ENCODE data around the gene GNAQ. TPM values are rescaled to one million over a fixed set of nuclear protein-coding genes. Genes with fewer than 3 reads are reported as not detected.
"Not testable (repeated sequence)": the region's sequence is repeated elsewhere in the genome, so short reads cannot be mapped to it uniquely, and the experiment has no call there.

GNAQ gene
- total RNA-seq, 2 experiments from 2014 or later, result 15.3 to 18.2 TPM

DNA sequence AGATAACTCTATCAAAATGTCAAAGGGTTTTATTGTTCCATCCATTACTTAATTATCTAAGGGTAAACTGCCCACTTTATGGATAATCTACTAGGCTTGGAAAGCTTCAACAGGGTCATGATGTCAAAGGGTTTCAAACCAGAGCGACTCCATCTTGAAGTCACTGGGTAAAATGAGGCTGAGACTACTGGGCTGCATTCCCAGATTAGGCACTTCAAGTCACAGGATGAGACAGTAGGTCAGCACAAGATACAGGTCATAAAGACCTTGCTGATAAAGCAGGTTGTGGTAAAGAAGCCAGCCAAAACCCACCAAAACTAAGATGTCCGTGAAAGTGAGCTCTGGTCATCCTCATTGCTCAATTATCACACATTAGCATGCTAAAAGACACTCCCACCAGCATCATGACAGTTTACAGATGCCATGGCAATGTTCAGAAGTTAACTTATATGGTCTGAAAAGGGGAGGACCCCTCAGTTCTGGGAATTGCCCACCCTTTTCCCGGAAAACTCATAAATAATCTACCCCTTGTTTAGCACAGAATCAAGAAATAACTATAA lies 138.6 kb downstream of the GNAQ start:
- ChIA-PET POLR2A (no interaction called here), CTCF (no interaction called here)

- ChIA-PET POLR2A (no interaction called here), CTCF (no interaction called here)
These were observed 139.4 kb downstream of the GNAQ start for GRCh38 chr9:77892171-77892570.

DNA sequence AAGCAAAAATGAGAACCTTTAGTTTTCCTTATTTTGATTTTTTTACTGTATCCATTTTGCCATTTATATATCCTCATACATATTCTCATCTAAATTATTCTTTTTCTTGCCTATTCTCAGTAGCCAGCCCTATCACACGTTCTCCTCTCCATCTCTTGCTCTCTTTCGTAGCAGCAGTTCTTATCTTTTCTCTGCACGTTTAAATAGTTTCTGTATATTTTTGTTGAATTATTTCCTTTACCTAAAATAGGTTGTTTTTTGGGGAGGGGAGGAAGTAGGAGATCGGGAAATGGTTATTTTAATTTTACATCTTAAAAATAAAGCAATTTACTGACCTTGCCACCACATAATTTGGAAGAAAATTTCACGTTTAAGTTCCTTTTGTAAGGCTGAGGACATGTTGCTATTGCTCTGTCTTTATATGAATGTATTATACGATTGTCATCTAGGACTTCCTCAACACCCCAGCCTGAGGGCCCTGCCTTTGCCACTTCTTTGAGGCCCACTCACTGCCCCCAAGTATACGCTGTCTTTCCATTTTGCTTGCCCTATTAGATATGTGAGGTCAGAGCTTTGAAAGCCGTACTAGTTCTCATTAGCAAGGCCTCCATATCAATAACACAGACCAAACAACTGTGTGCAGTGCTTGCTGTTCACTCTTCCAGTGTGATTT lies 140.3 kb downstream of the GNAQ start:
- ChIA-PET CTCF (no interaction called here), POLR2A (no interaction called here)

DNA sequence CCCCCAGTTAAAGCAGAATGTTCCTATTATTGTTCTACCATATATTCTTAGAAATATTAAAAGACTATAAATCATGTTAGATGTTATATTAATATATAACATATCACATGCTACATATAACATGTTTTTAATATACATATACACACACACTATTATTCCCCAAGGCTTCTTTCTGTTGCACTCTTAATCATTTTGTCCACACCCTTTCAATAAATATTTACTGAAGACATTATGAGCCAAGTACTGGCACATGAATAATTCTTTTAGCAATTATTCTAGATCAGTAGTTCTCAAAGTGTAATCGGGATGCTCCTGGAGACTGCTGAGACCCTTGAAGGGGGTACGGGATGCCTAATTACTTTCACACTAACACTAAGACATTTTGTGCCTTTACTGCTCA lies 143.9 kb downstream of the GNAQ start:
- ChIA-PET POLR2A (no interaction called here), CTCF (no interaction called here)

- POLR2A ChIA-PET, result no interaction called here
These were observed 146.4 kb downstream of the GNAQ start for GRCh38 chr9:77885104-77885672.

DNA sequence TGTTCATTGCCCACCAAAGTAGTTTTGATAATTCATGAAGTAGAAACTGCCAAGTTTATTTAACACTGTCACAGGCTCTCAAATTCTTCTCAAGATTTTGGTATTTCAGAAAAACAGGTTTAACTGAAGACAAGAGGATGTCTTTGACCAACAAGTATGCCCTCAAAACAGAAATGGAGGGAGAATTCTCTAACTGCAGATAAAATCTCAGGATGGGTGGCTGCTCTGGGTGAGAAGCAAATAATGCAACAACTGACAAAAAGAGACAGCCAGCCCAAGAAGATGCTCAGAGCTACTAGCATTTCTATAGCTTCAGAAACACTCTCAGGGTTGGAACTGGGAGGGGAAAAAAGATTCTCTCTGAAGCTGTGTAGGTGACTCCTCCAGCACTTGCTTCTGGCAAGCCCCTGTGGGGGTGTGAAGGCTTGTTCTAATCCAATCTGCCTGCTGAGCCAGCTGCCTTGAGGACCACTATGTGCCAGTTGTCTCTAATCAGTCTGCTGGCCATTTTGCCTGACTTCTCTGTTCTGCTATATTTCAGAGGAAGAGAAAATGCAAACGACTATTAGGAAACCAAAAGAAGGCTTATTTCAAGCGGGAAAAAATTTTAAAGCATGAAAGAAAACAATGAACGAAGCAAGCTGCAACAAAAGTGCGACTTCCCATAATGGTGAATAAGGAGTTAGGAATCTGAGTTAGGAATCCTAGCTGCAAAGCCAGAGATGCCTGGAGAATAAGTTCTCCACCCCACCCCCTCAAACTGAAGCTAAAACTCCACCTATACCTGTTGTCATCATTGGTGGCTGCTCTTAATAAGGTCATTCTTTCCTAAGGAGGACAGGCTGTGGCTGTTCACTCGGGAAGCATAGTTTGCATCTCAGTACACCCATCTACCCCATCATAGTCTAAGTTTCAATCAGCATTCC lies 147.5 kb downstream of the GNAQ start:
- CTCF ChIA-PET, result no interaction called here
- POLR2A ChIA-PET, result interaction anchor here (0.6 kb wide), 1 partner anchor 94 kb away, joined by 3 read pairs; no protein-coding TSS in a partner anchor

More at GRCh38 chr9:77885104-77885672, 146.4 kb downstream of the GNAQ start:
- CTCF ChIA-PET, result no interaction called here

GRCh38 chr9:77883133-77883532 lies 148.5 kb downstream of the GNAQ start:
- ChIA-PET CTCF (no interaction called here), POLR2A (no interaction called here)

- POLR2A ChIA-PET, result no interaction called here
- CTCF ChIA-PET, result interaction anchor here (0.9 kb wide), 1 partner anchor 23 kb away, joined by 3 read pairs; no protein-coding TSS in a partner anchor
These were observed 149.3 kb downstream of the GNAQ start for GRCh38 chr9:77882294-77882693.

DNA sequence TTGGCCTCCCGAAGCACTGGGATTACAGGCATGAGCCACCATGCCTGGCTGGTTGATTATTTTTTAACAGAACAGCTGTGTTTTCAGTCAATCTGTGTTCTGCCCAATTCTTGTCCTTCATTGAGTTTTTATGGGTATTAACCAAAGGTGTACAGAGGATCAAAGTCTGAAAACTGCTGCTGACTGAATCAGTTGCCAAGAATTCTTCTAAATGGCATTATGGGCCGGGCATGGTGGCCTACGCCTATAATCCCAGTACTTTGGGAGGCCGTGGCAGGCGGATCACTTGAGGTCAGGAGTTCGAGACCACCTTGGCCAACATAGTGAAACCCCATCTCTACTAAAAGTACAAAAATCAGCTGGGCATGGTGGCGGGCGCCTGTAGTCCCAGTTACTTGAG lies 150.0 kb downstream of the GNAQ start:
- POLR2A ChIA-PET, result not testable (repeated sequence)
- CTCF ChIA-PET, result interaction anchor here (0.9 kb wide), 1 partner anchor 22 kb away, joined by 3 read pairs; no protein-coding TSS in a partner anchor

DNA sequence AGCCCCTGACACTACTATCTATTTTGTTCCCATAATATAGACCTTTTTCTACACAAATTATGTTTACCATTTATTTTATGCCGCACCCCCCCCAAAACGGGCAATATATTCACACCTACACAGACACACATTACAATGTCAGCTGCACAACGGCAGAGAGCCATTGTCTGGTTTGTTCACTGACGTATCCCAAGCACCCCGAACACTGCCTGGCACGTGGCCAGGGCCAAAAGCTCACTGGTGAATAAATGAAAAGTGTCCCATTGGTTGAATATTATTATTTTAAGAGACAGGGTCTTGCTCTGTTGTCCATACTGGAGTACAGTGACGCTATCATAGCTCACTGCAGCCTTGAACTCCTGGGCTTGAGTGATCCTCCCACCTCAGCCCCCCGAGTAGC lies 150.5 kb downstream of the GNAQ start:
- CTCF ChIA-PET, result no interaction called here

DNA sequence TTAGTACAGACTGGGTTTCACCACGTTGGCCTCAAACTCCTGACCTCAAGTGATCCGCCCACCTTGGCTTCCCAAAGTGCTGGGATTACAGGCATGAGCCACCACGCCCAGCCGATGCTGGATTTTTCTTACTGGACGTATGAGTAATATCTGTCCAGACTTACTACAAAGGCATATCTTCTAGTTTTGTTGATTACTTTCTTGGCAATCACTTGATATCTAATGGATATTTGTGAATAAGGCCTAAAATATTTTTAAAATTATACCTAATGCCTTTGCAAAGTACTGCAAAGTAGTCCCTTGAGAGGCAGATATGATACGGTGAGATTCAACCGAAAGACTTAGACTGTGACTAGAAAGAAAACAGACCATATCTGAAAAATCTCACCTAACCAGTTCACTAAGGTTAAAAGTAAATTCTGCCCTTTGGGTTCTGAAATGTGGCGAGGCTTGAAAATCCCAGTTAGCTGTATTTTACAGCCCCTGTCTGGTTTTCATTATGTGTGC lies 152.1 kb downstream of the GNAQ start:
- ChIA-PET POLR2A (no interaction called here), CTCF (no interaction called here)

More for the DNA sequence above, 150.5 kb downstream of the GNAQ start:
- POLR2A ChIA-PET, result no interaction called here

GRCh38 chr9:77878793-77879192 lies 152.8 kb downstream of the GNAQ start:
- POLR2A ChIA-PET, CTCF ChIA-PET: not testable (repeated sequence)

DNA sequence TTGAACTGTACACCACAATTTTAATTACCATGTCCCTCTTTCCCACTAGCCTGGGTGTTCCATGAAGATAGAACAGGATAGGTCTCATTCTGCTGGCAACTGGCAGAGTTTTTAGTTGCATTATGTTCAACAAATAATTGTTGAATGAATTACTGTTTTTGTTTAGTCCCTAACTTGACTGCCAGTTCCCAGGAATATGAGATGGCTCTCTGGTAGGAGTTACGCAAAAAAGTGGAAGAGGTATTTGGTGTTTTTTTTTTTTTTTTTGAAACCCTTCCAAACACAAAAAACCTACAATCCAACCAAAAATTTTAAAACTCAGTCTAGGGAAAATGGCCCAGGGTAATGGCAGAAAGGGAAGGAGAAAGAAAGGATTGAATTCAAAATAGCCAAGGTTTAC lies 153.6 kb downstream of the GNAQ start:
- CTCF ChIA-PET, result no interaction called here
- POLR2A ChIA-PET, result no interaction called here

GRCh38 chr9:77876590-77876989 lies 155.0 kb downstream of the GNAQ start:
- CTCF ChIA-PET, result no interaction called here
- POLR2A ChIA-PET, result no interaction called here

GRCh38 chr9:77876091-77876490 lies 155.5 kb downstream of the GNAQ start:
- POLR2A ChIA-PET, result no interaction called here
- CTCF ChIA-PET, result no interaction called here

GRCh38 chr9:77872863-77873262 lies 158.7 kb downstream of the GNAQ start:
- ChIA-PET POLR2A (no interaction called here), CTCF (no interaction called here)

- ChIA-PET POLR2A (no interaction called here), CTCF (no interaction called here)
These were observed 159.4 kb downstream of the GNAQ start for GRCh38 chr9:77872177-77872576.

GRCh38 chr9:77871483-77871882 lies 160.1 kb downstream of the GNAQ start:
- ChIA-PET POLR2A (no interaction called here), CTCF (no interaction called here)

DNA sequence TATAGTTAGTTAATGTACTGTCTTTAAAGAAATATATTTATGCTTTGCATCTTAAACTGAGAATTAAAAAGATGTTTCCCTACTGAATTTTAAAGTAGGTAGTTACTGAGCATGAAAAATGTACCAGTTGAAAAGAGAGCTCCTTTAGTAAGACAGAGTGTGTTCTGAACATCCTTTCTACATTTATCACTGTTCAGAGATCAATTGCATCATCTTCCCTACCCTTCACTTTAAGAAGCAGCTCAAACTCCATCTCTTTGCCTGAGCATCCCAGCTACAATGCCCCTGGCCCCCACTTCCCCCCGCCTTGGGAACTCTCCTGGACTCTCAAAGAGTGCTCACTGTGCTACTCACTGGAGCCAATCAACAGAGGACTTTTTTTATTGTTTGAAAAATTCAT lies 164.7 kb downstream of the GNAQ start:
- POLR2A ChIA-PET, result no interaction called here
- CTCF ChIA-PET, result no interaction called here

GRCh38 chr9:77865385-77866047 lies 166.1 kb downstream of the GNAQ start:
- ChIA-PET POLR2A (interaction anchor here (0.5 kb wide), 1 partner anchor 465 kb away, joined by 3 read pairs; no protein-coding TSS in a partner anchor), CTCF (no interaction called here)
